ENCODE measurements around the gene PER3.

PER3 gene

DNA sequence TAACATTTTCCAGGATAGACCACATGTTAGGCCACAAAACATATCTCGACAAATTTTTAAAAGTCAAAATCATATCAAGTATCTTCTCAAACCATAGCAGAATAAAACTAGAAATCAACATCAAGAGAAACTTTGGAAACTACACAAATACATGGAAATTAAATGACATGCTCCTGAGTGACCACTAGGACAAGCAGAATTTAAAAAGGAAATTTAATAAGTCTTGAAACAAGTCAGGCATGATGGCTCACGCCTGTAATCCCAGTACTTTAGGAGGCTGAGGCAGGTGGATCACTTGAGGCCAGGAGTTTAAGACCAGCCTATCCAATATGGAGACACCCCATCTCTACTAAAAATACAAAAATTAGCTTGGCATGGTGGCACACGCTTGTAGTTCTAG, 95.1 kb downstream of the PER3 start:
- DNase-seq = no peak

DNA sequence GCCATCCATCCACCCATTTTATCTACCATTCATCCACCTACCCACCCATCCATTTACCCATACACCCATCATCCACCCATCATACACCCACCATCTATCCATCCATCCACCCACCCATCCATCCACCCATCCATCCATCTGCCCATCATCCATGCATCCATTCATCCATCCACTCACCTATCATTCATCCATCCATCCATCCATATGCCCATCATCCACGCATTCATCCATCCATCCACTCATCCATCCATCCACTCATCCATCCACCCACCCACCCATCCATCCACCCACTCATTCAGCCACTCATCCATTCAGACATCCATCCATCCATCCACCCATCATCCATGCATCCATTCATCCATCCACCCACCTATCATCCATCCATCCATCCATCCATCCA, 100.7 kb downstream of the PER3 start:
- DNase-seq = no peak

- DNase-seq = peak; percentile 11
Measured at GRCh38 chr1:7885513-7886404, 101.7 kb downstream of the PER3 start.

- DNase-seq = no peak
Measured at GRCh38 chr1:7886405-7886745, 102.3 kb downstream of the PER3 start.

DNA sequence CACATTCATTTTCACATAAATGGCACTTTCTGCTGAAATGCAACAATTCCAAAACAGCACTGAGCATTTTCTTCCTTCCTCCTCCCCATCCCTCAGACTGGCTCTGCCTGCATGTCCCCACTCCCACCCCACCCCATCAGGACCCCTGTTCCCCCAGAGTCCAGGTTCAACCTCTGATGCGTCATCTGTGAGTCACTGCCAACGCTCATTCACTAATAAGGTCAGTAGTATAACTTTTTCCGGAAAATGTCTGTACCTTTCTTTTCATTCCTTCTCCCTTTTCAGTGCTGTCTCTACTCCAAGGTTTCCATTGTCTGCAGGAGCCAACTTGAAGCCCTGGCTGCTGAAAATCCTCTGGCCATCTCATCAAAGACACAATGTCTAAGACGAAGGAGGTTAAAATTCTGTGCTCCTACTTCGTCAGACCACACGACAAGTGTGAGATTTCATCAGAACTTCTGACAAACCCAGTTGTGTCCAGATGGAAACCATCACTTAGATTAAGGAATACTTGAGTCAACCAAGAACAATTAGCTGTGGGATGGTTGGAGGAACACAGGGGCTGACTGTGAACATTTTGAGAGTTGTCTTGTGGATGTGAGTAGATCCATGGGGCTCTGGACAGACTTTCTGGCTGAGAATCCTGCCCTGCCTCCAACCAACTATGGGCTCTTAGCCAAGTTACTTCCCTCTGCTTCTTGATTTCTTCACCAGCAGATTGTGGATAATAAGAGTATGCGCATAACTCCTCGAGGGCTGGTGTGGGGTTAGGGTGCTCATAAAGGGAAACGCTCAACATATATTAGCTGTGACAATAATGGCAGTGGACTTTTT, 104.4 kb downstream of the PER3 start:
- DNase-seq = no peak

DNA sequence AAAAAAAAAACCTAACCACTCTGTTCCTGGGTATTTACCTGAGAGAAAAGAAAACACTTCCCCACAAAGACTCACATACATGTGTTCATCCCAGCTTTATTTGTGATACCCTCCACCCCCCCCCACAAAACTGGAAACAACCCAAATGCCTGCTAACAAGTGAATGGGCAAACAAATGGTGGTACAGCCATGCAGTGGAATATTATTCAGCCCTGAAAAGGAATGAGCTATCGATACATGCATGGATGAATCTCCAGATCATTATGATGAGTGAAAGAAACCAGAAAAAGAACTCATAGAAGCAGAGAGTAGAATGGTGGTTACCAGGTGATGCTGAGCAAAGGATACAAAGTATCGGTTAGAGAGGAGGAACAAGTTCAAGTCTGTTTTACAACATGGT, 106.8 kb downstream of the PER3 start:
- no peak for DNase-seq

- no peak for DNase-seq
Measured at GRCh38 chr1:7891804-7892203, 107.7 kb downstream of the PER3 start.

DNA sequence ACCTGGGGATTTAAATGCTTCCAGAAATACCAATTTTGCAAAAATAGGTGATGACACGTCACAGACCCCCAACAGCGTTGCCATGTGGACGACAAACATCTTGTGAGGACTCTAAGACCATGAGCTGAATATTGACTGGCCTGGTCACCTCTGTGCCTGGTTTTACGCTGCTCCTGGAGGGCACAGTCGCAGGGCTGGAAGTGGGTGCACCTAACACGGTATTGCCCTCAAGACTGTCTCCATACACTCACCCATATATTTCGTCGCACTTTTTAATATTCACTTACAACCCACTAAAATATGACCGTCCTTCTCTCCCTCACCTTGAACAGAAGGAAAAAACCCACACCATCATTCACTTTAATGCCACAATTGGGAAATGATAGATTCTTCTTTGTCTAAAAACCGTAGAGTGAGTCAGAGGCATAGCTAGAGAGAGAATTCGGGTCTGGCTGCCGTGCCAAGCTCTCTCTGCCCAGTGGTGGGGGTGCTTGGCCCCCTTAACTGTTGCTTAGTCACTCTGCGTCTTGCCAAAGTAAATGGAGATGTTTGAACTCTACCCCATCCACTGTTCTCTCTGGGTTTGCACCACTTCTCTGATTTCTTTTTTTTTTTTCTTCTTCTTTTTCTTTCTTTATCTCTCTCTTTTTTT, 109.6 kb downstream of the PER3 start:
- DNase-seq = no peak
